Stomach smooth muscle (tissue), 2 donors: ENCODE measurements around the gene ELOF1.
"Not testable (repeated sequence)": the region's sequence is repeated elsewhere in the genome, so short reads cannot be mapped to it uniquely, and the experiment has no call there.

Experiments used
- H3K27ac ChIP-seq: one replicate; pipeline ENCODE4 v1.7.0; 2013; ENCODE audit warnings: mild to moderate bottlenecking, low read length, inconsistent platforms
- H3K27me3 ChIP-seq, 2 donors: one replicate each; pipeline ENCODE4 v1.7.0; 2013; ENCODE audit warnings: low read length in 2 of 2; ENCODE audit not compliant: insufficient read depth in 2 of 2, control insufficient read depth in 1 of 2
- H3K36me3 ChIP-seq, 2 donors: one replicate each; pipeline ENCODE4 v1.7.0; 2013; ENCODE audit warnings: low read length in 2 of 2; ENCODE audit not compliant: control insufficient read depth in 2 of 2, insufficient read depth in 2 of 2
- H3K4me1 ChIP-seq: one replicate; pipeline ENCODE4 v1.7.0; 2013; ENCODE audit warnings: low read length; ENCODE audit not compliant: control insufficient read depth, insufficient read depth
- H3K4me3 ChIP-seq, 2 donors: one replicate each; pipeline ENCODE4 v1.7.0; 2013; ENCODE audit warnings: low read length in 2 of 2
- H3K9ac ChIP-seq, 2 donors: one replicate each; pipeline ENCODE4 v1.7.0; 2013; ENCODE audit warnings: low read length in 2 of 2, mild to moderate bottlenecking in 1 of 2
- H3K9me3 ChIP-seq, 2 donors: one replicate each; pipeline ENCODE4 v1.7.0; 2013; ENCODE audit warnings: low read length in 2 of 2; ENCODE audit not compliant: control insufficient read depth in 2 of 2
- donor health status: healthy.
- donor health status: Pancreatic carcinoma.

Gene ELOF1

GRCh38 chr19:11586331-11586730 lies 27.3 kb upstream of the ELOF1 start:
- Histone ChIP-seq H3K4me1 (peaks cover 4% of the 10 kb centered on the region), H3K4me3 (no peak overlapping the region), H3K27me3 (no peaks in the 10 kb centered on the region), H3K27ac (no peak overlapping the region), H3K9me3 (no peaks in the 10 kb centered on the region), H3K36me3 (no peaks in the 10 kb centered on the region), H3K9ac (no peak overlapping the region)

- no peak overlapping the region for H3K9ac ChIP-seq
- H3K36me3 ChIP-seq = no peaks in the 10 kb centered on the region
- H3K4me1 ChIP-seq = peaks cover 6% of the 10 kb centered on the region
- H3K27me3 ChIP-seq = peaks cover 7 to 12% of the 10 kb centered on the region in 2 donors
- no peak overlapping the region for H3K4me3 ChIP-seq
- no peak overlapping the region for H3K27ac ChIP-seq
- no peaks in the 10 kb centered on the region for H3K9me3 ChIP-seq
Observed at GRCh38 chr19:11581740-11582139, 22.7 kb upstream of the ELOF1 start.

- Histone ChIP-seq H3K4me1 (peaks cover 6% of the 10 kb centered on the region), H3K4me3 (no peak overlapping the region), H3K9ac (no peak overlapping the region), H3K27me3 (peaks cover 7 to 12% of the 10 kb centered on the region in 2 donors), H3K36me3 (no peaks in the 10 kb centered on the region), H3K9me3 (no peaks in the 10 kb centered on the region), H3K27ac (no peak overlapping the region)
Observed at GRCh38 chr19:11580116-11580515, 21.1 kb upstream of the ELOF1 start.

GRCh38 chr19:11578258-11579142 lies 19.5 kb upstream of the ELOF1 start:
- H3K4me1 ChIP-seq = peaks cover 6% of the 10 kb centered on the region
- peak overlapping the region in 1 of 2 donors; percentile 20 for H3K9ac ChIP-seq
- H3K36me3 ChIP-seq = no peaks in the 10 kb centered on the region
- H3K27ac ChIP-seq = no peak overlapping the region
- H3K9me3 ChIP-seq = no peaks in the 10 kb centered on the region
- H3K4me3 ChIP-seq = peak overlapping the region; percentile 13 to 57
- peaks cover 7 to 12% of the 10 kb centered on the region in 2 donors for H3K27me3 ChIP-seq

- Histone ChIP-seq H3K36me3 (no peaks in the 10 kb centered on the region), H3K27ac (no peak within 1 kb of the TSS), H3K27me3 (peaks cover 7 to 12% of the 10 kb centered on the region in 2 donors), H3K9ac (peak within 1 kb of the TSS in 1 of 2 donors; percentile 20), H3K4me1 (peaks cover 6% of the 10 kb centered on the region), H3K9me3 (no peaks in the 10 kb centered on the region), H3K4me3 (peak within 1 kb of the TSS; percentile 13 to 57)
Observed at GRCh38 chr19:11577451-11578257, 18.6 kb upstream of the ELOF1 start, which contains the start of gene ACP5. Gene ACP5, minus strand, starts transcription at chr19:11577645. Its CDS starts 328 bp downstream, at chr19:11577317.

GRCh38 chr19:11576227-11576626 lies 17.2 kb upstream of the ELOF1 start:
- Histone ChIP-seq H3K36me3 (no peaks in the 10 kb centered on the region), H3K9me3 (no peaks in the 10 kb centered on the region), H3K4me1 (peaks cover 6% of the 10 kb centered on the region), H3K9ac (no peak overlapping the region), H3K4me3 (no peak overlapping the region), H3K27me3 (peaks cover 7 to 12% of the 10 kb centered on the region in 2 donors), H3K27ac (no peak overlapping the region)

GRCh38 chr19:11574689-11575088 lies 15.7 kb upstream of the ELOF1 start:
- H3K9ac ChIP-seq = no peak overlapping the region
- H3K4me3 ChIP-seq = no peak overlapping the region
- no peaks in the 10 kb centered on the region for H3K36me3 ChIP-seq
- peaks cover 5 to 7% of the 10 kb centered on the region in 2 donors for H3K27me3 ChIP-seq
- no peak overlapping the region for H3K27ac ChIP-seq
- peaks cover 6% of the 10 kb centered on the region for H3K4me1 ChIP-seq
- no peaks in the 10 kb centered on the region for H3K9me3 ChIP-seq

- not testable (repeated sequence) for H3K9ac ChIP-seq, H3K27me3 ChIP-seq, H3K4me1 ChIP-seq, H3K4me3 ChIP-seq, H3K36me3 ChIP-seq, H3K27ac ChIP-seq, H3K9me3 ChIP-seq
Observed at GRCh38 chr19:11573763-11574162, 14.7 kb upstream of the ELOF1 start.

- not testable (repeated sequence) for H3K9me3 ChIP-seq, H3K4me3 ChIP-seq, H3K9ac ChIP-seq, H3K27me3 ChIP-seq, H3K27ac ChIP-seq, H3K4me1 ChIP-seq, H3K36me3 ChIP-seq
Observed at GRCh38 chr19:11573354-11573753, 14.3 kb upstream of the ELOF1 start.

- no peaks in the 10 kb centered on the region for H3K36me3 ChIP-seq
- no peaks in the 10 kb centered on the region for H3K4me1 ChIP-seq
- no peak overlapping the region for H3K9ac ChIP-seq
- H3K27ac ChIP-seq = no peak overlapping the region
- H3K27me3 ChIP-seq = no peaks in the 10 kb centered on the region
- no peaks in the 10 kb centered on the region for H3K9me3 ChIP-seq
- no peak overlapping the region for H3K4me3 ChIP-seq
Observed at GRCh38 chr19:11570039-11570462, 11.0 kb upstream of the ELOF1 start.
